Endothelial cell of umbilical vein (primary cell): ENCODE measurements around the gene SDCCAG8. TPM values are rescaled to one million over a fixed set of nuclear protein-coding genes. Genes with fewer than 3 reads are reported as not detected.

Source experiments
- BruUV-seq: library from RNA; stranded (reverse); fragments of 400-500 nt; replicated peaks from 2 replicates; lab custom pipeline; 2021; lab: Mats Ljungman, UMichigan
- CTCF ChIA-PET: fragments of 300-600, 350-600 bp; sonication (Branson Sonifier 250); formaldehyde crosslinking; loops from one replicate; lab custom pipeline; 2021; ENCODE audit warnings: antibody characterized with exemption, inconsistent platforms; lab: Charles Lee
- POLR2A ChIA-PET: fragments of 300-600, 350-600 bp; sonication (Branson Sonifier 250); formaldehyde crosslinking; loops from one replicate; lab custom pipeline; 2021; ENCODE audit warnings: antibody characterized with exemption, inconsistent platforms; lab: Charles Lee
- DNase-seq: peaks from one replicate; pipeline ENCODE4 v3.0.0-alpha.2; 2011; ENCODE audit warnings: low read depth, low spot score
- FAIRE-seq: peaks from 2 replicates; lab custom pipeline; 2011; peaks lifted over from hg19 to GRCh38; lab: Jason Lieb, UNC
- H2AFZ ChIP-seq: 2 replicates; pipeline ENCODE4 v1.6.0; 2012; ENCODE audit warnings: low read depth, low read length, control low read depth, inconsistent platforms
- H3K27ac ChIP-seq: 2 replicates; pipeline ENCODE4 v1.5.1; 2011; ENCODE audit warnings: low read depth, mild to moderate bottlenecking, control low read depth, low read length, moderate library complexity; ENCODE audit not compliant: insufficient read depth
- H3K27me3 ChIP-seq, 2 experiments: 2 replicates each; pipeline versions ENCODE4 v1.6.0 to v1.6.1; 2011; ENCODE audit warnings: low read length in 2 of 2, mixed read lengths in 1 of 2; ENCODE audit not compliant: control insufficient read depth in 2 of 2, insufficient read depth in 2 of 2
- H3K36me3 ChIP-seq, 2 experiments: 2 replicates in 1 of 2; 3 replicates in 1 of 2; pipeline ENCODE4 v1.5.1; 2011; ENCODE audit warnings: low read length in 2 of 2, mild to moderate bottlenecking in 1 of 2, moderate library complexity in 1 of 2; ENCODE audit not compliant: control insufficient read depth in 2 of 2, insufficient read depth in 2 of 2; ENCODE audit errors: extremely low read depth in 1 of 2
- H3K4me1 ChIP-seq: 3 replicates; pipeline ENCODE4 v1.5.1; 2011; ENCODE audit warnings: mild to moderate bottlenecking, low read length; ENCODE audit not compliant: control insufficient read depth, insufficient read depth; ENCODE audit errors: extremely low read depth
- H3K4me2 ChIP-seq: 2 replicates; pipeline ENCODE4 v1.6.1; 2011; ENCODE audit warnings: low read length, control low read depth, mixed read lengths; ENCODE audit not compliant: insufficient read depth
- H3K4me3 ChIP-seq, 3 experiments: fragments of 200-600 bp in 1 of 3; sonication (generic), shearing (Covaris generic) in 1 of 3; replicated peaks in 1 of 3; 2 replicates each; pipeline ENCODE4 v1.5.1; 2011 to 2016; ENCODE audit warnings: control low read depth in 3 of 3, low read length in 3 of 3, mild to moderate bottlenecking in 2 of 3, inconsistent platforms in 1 of 3, low read depth in 1 of 3, moderate library complexity in 1 of 3; ENCODE audit not compliant: insufficient read depth in 1 of 3
- H3K79me2 ChIP-seq: 2 replicates; pipeline ENCODE4 v1.6.0; 2012; ENCODE audit warnings: low read length, inconsistent platforms; ENCODE audit not compliant: control insufficient read depth, insufficient read depth
- H3K9ac ChIP-seq: replicated peaks from 2 replicates; pipeline ENCODE3; 2011; ENCODE audit warnings: low read length, control low read depth; ENCODE audit not compliant: insufficient read depth; ENCODE audit errors: extremely low read depth
- H3K9me1 ChIP-seq: replicated peaks from 3 replicates; pipeline ENCODE4 v1.6.0; 2011; ENCODE audit warnings: mild to moderate bottlenecking, low read length; ENCODE audit not compliant: control insufficient read depth, insufficient read depth; ENCODE audit errors: extremely low read depth
- H3K9me3 ChIP-seq: replicated peaks from 2 replicates; pipeline ENCODE4 v1.5.1; 2012; ENCODE audit warnings: low read length, inconsistent platforms; ENCODE audit not compliant: control insufficient read depth, insufficient read depth
- H4K20me1 ChIP-seq: replicated peaks from 2 replicates; pipeline ENCODE3; 2011; ENCODE audit warnings: mild to moderate bottlenecking, low read length; ENCODE audit not compliant: control insufficient read depth, insufficient read depth; ENCODE audit errors: extremely low read depth
- CTCF ChIP-seq, 2 donors: IDR thresholded peaks; 1 replicate in 1 of 2; 2 replicates in 1 of 2; pipeline ENCODE4 v1.5.1; 2011; ENCODE audit warnings: low read length in 2 of 2, mild to moderate bottlenecking in 2 of 2, moderate library complexity in 2 of 2, control low read depth in 1 of 2, inconsistent platforms in 1 of 2, low read depth in 1 of 2; ENCODE audit not compliant: insufficient read depth in 1 of 2; ENCODE audit errors: extremely low read depth in 1 of 2
- EZH2 ChIP-seq: IDR thresholded peaks from 2 replicates; pipeline ENCODE4 v1.6.1; 2012; ENCODE audit warnings: borderline replicate concordance, low read depth, mild to moderate bottlenecking, moderate library complexity, low read length, inconsistent platforms; ENCODE audit not compliant: severe bottlenecking
- FOS ChIP-seq: IDR thresholded peaks from 2 replicates; pipeline ENCODE4 v1.6.1; 2011; ENCODE audit warnings: mild to moderate bottlenecking, low read length, moderate library complexity, borderline replicate concordance; ENCODE audit not compliant: insufficient read depth
- GATA2 ChIP-seq: IDR thresholded peaks from 2 replicates; pipeline ENCODE4 v1.7.0; 2011; ENCODE audit warnings: low read depth, mild to moderate bottlenecking, moderate library complexity, mixed read lengths, low read length; ENCODE audit not compliant: insufficient read length, insufficient read depth
- JUN ChIP-seq: IDR thresholded peaks from 2 replicates; pipeline ENCODE4 v1.6.1; 2011; ENCODE audit warnings: borderline replicate concordance, low read depth; ENCODE audit not compliant: insufficient read length, insufficient read depth
- MAX ChIP-seq: IDR thresholded peaks from 2 replicates; pipeline ENCODE4 v1.6.1; 2011; ENCODE audit not compliant: insufficient read depth, insufficient read length
- MYC ChIP-seq: IDR thresholded peaks from one replicate; pipeline ENCODE4 v1.6.1; 2011; ENCODE audit warnings: mild to moderate bottlenecking, low read depth, low read length
- POLR2A ChIP-seq: IDR thresholded peaks from 2 replicates; pipeline ENCODE4 v1.6.1; 2012; ENCODE audit warnings: low read depth, mild to moderate bottlenecking, control low read depth, low read length
- POLR2AphosphoS5 ChIP-seq: IDR thresholded peaks from 2 replicates; pipeline ENCODE4 v1.6.1; 2012; ENCODE audit warnings: low read depth, mild to moderate bottlenecking, control low read depth, low read length, moderate library complexity; ENCODE audit not compliant: insufficient read depth
- dilution Hi-C: fragments of 300-500 bp; cut with MboI; formaldehyde crosslinking; loops from one replicate; pipeline ENCODE4 v1.15.0; 2019; ENCODE audit warnings: low sequenced_read_pairs; ENCODE audit not compliant: extremely low pct_ligation_motif_present
- intact Hi-C: fragments of 100-400 bp; cut with micrococcal nuclease; formaldehyde crosslinking; loops from one replicate; pipeline ENCODE4 v1.10.0; 2022
- polyA plus RNA-seq, 4 experiments: library from polyadenylated mRNA; depleted of rRNA in 3 of 4; stranded (reverse) in 3 of 4; unstranded in 1 of 4; fragments of >200 nt; gene quantifications; 2 replicates each; pipeline versions ENCODE4 v1.2.1 to v1.2.3, GENCODE V29; 2011 to 2012; ENCODE audit warnings: missing spikeins in 1 of 4
- total RNA-seq: library from RNA; stranded (reverse); gene quantifications from 2 replicates; pipeline ENCODE4 v1.2.3, GENCODE V29; 2021

SDCCAG8 gene
- total and polyA plus RNA-seq, 2 donors (not counting 3 experiments of a cell fraction or from before 2014, with no cell fraction given) = 14.6 to 25.7 TPM

- no TSS peak for BruUV-seq
- no peak overlapping the region for H2AFZ ChIP-seq
These were observed 67.7 kb downstream of the SDCCAG8 start for GRCh38 chr1:243323491-243323890.

More at GRCh38 chr1:243323491-243323890, 67.7 kb downstream of the SDCCAG8 start:
- H3K27ac ChIP-seq = peak overlapping the region; percentile 29
- no peak overlapping the region for H3K4me2 ChIP-seq
- peaks cover 0 to 4% of the 10 kb centered on the region in 2 experiments for H3K36me3 ChIP-seq
- DNase-seq (peak; percentile 10), FAIRE-seq (no peak)
- H3K9ac ChIP-seq = no peak overlapping the region
- H3K4me1 ChIP-seq = no peaks in the 10 kb centered on the region
- intact Hi-C loops = no loop called here
- dilution Hi-C loops = no loop called here
- POLR2A ChIA-PET = no interaction called here
- H3K79me2 ChIP-seq = peaks cover 8% of the 10 kb centered on the region
- H4K20me1 ChIP-seq = no peaks in the 10 kb centered on the region
- H3K9me3 ChIP-seq = no peaks in the 10 kb centered on the region
- H3K27me3 ChIP-seq = no peaks in the 10 kb centered on the region
- H3K9me1 ChIP-seq = no peaks in the 10 kb centered on the region
- no peak overlapping the region for H3K4me3 ChIP-seq
- CTCF ChIA-PET = interaction anchor here (0.9 to 1.3 kb wide), 2 partner anchors 9 to 67 kb away, joined by 3 to 5 read pairs; partner anchors contain the start of gene SDCCAG8
- TF ChIP-seq POLR2AphosphoS5 (no peak), EZH2 (no peak), MAX (no peak), POLR2A (no peak), JUN (no peak), CTCF (IDR thresholded peaks at IDR 0.05; ENCODE audit: extremely low read depth in 1 of 2, insufficient read depth in 1 of 2, low read depth in 1 of 2, low read length in 2 of 2) (no peak), GATA2 (no peak), FOS (no peak), MYC (no peak)
